Activated naive CD4-positive, alpha-beta T cell treated with anti-CD3 and anti-CD28 coated beads for 36 hours (primary cell): ENCODE data around the gene GRIPAP1. TPM values are rescaled to one million over a fixed set of nuclear protein-coding genes. Genes with fewer than 3 reads are reported as not detected.

Experiments
- CTCF ChIA-PET: fragments of 350-600 bp; sonication (Branson Sonifier 250); formaldehyde crosslinking; loops from one replicate; lab custom pipeline; 2021; ENCODE audit warnings: antibody characterized with exemption; lab: Charles Lee
- DNase-seq: peaks from one replicate; pipeline ENCODE4 v3.0.0-alpha.2; 2020
- H3K27ac Mint-ChIP-seq: one replicate; pipeline ENCODE4 v1.8.0; 2021; ENCODE audit warnings: mild to moderate bottlenecking, mixed read lengths
- H3K27me3 Mint-ChIP-seq: one replicate; pipeline ENCODE4 v1.8.0; 2021; ENCODE audit warnings: low read depth, mixed read lengths
- H3K36me3 Mint-ChIP-seq: one replicate; pipeline ENCODE4 v1.8.0; 2021; ENCODE audit warnings: low read depth, mixed read lengths
- H3K4me1 Mint-ChIP-seq: one replicate; pipeline ENCODE4 v1.8.0; 2021; ENCODE audit warnings: low read depth, mixed read lengths
- H3K4me3 Mint-ChIP-seq: one replicate; pipeline ENCODE4 v1.8.0; 2021; ENCODE audit warnings: mild to moderate bottlenecking, moderate library complexity, mixed read lengths
- H3K9me3 Mint-ChIP-seq: one replicate; pipeline ENCODE4 v1.8.0; 2021; ENCODE audit warnings: mixed read lengths
- intact Hi-C: fragments of 100-400 bp; cut with micrococcal nuclease; formaldehyde crosslinking; loops from one replicate; pipeline ENCODE4 v1.15.1; 2023
- total RNA-seq, 2 experiments: library from RNA; stranded (reverse); gene quantifications; one replicate each; pipeline ENCODE4 v1.2.3, GENCODE V29; 2021

Gene GRIPAP1
- total RNA-seq, 2 experiments from 2014 or later: 64.8 to 73.1 TPM

DNA sequence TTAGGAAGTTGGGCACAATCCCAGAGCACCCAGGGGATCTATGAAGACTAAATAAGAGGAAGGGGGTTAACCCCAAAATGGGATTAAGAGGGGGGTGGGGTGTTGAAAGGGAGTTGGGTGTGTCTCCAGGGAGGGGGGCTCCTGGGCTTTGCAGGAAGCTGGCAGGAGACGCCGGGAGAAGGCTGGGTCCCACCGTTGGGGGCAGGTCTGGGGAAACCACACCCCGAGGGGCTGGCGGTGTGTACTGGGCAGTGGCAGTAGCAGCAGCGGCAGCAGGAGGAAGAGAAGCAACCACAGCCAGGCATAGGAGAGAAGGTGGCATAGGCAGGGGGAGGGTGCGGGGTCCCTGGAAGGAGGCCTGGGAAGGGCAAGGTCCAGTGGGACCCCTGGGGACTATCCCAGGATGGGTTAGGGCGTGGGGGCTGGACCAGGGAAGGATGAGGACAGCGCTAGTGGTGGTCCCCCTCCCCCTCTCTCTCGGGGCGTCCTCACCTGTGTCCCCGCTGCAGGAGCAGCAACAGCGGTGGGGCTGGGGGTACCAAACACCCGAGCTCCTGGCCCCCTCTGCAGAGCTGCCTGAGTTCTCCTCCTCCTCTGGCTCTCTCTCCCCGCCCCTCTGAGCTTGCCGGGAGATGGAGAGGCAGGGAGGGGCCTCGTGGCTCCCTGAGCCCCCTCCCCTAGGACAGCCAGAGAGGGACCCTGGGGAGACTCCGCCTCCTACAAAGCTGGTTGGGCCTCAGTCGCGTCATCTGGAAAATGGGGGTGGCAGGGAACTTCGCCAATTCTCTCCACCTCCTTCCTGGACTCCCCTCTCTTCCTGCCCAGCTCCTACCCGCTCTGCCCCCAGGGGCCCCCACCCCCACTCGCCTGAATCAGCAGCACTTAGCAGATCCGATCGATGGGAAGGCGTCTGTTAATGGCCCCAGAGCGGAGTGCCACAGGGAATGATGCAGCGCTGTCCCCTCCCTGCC, 30.5 kb downstream of the GRIPAP1 start, which contains the start of gene KCND1:
KCND1 (minus strand) TSS at position 596 of the 971 bp plus-strand sequence. CDS start 1,573 bp downstream, outside the sequence.
- H3K4me1 Mint-ChIP-seq: peaks cover 13% of the 10 kb centered on the region
- H3K9me3 Mint-ChIP-seq: no peaks in the 10 kb centered on the region
- peak within 1 kb of the TSS; percentile 42 for H3K4me3 Mint-ChIP-seq
- CTCF ChIA-PET: interaction anchor here (0.9 to 1.6 kb wide), 5 partner anchors 13 to 233 kb away, joined by 3 to 5 read pairs (median 4); partner anchors contain the start of gene GRIPAP1
- intact Hi-C loops: loop anchor here (1.0 kb wide), 1 partner anchor 72 kb away; the partner anchor contains the start of gene TFE3
- DNase-seq: peak; percentile 35
- H3K27ac Mint-ChIP-seq: no peak within 1 kb of the TSS
- H3K27me3 Mint-ChIP-seq: no peaks in the 10 kb centered on the region
- H3K36me3 Mint-ChIP-seq: peaks cover 12% of the 10 kb centered on the region

DNA sequence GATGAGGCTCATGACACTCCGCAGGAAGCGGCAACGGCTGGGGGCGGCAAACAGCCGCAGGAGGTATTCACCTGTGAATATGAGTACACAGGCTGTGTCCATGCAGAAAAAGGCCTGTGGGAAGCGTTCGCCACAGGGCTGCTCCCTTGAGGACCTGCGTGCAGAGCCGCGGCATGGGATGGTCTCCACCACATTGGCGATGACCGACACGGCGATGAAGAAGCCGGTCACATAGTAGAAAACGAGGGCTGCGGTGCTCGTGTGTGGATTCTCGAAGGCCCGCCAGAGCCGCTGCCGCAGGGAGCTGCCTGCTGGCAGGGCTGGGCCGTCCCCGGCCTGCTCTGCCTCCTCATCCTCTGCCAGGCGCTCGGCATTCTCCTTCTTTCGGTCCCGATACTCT, 32.6 kb downstream of the GRIPAP1 start:
- Mint-ChIP-seq H3K36me3 (peaks cover 3% of the 10 kb centered on the region), H3K4me3 (no peak overlapping the region), H3K27ac (no peak overlapping the region), H3K27me3 (no peaks in the 10 kb centered on the region), H3K9me3 (no peaks in the 10 kb centered on the region), H3K4me1 (peaks cover 13% of the 10 kb centered on the region)
- intact Hi-C loops: no loop called here
- no peak for DNase-seq
- CTCF ChIA-PET: no interaction called here

DNA sequence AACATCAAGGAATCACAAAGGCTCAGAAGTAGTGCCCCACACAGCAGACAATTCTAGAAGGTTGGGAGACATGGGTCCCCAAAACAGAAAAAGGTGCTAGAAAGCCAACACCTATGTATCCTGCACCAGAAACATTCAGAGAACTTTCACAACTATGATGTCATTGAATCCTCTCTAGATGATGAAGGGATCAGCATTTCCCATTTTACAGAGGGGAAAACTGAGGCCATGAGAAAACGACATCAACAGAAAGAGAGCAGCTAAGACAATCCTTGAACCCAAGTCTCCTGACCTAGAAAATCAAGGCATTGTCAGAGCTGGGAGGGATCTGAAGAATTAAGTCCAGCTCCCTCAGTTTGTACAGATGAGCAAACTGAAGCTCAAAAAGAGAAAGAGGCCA, 33.7 kb downstream of the GRIPAP1 start:
- H3K36me3 Mint-ChIP-seq: no peaks in the 10 kb centered on the region
- H3K9me3 Mint-ChIP-seq: no peaks in the 10 kb centered on the region
- H3K4me3 Mint-ChIP-seq: no peak overlapping the region
- peaks cover 13% of the 10 kb centered on the region for H3K4me1 Mint-ChIP-seq
- intact Hi-C loops: no loop called here
- CTCF ChIA-PET: interaction anchor here (0.8 kb wide), 1 partner anchor 22 kb away, joined by 3 read pairs; no protein-coding TSS in a partner anchor
- DNase-seq: no peak
- H3K27ac Mint-ChIP-seq: no peak overlapping the region
- no peaks in the 10 kb centered on the region for H3K27me3 Mint-ChIP-seq

DNA sequence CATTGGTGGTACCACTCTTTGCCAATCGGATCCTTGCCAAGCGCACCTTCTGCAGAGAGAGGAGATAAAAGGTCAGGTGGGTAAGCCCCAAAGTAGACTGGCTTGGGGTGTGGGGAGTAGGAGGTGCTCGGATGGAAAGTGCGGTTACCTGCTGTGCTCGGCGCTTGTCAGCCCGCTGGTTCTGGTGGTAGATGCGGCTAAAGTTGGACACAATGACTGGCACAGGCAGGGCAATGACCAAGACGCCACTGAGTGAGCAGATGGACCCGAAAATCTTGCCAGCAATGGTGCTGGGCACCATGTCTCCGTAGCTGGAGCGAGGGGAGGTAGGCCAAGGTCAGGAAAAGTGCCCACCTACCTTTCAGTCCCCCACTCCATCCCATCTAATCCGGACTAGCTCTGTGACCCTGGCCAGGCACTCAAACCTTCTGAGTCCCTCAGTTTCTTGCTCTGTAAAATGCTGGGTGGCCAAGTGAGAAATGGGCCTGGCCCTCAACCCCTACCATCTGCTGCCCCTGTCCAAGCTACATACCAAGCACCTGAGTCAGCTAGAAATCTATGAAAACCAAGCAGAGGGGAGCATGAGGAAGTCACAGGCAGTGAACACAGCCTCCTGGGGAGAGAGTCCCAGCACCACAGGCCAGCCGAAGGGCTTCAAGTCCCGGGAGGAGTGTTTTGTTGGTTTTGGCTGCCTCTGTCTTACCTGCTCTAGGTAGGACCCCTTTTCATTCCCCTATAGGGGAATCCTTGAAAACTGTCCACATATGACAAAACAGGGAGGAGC, 35.1 kb downstream of the GRIPAP1 start:
- CTCF ChIA-PET: no interaction called here
- intact Hi-C loops: loop anchor here (2.0 kb wide), 1 partner anchor 32 kb away; no protein-coding TSS in a partner anchor
- Mint-ChIP-seq H3K36me3 (no peaks in the 10 kb centered on the region), H3K27me3 (no peaks in the 10 kb centered on the region), H3K4me1 (peaks cover 3% of the 10 kb centered on the region), H3K4me3 (no peak overlapping the region), H3K9me3 (no peaks in the 10 kb centered on the region), H3K27ac (no peak overlapping the region)
- no peak for DNase-seq

DNA sequence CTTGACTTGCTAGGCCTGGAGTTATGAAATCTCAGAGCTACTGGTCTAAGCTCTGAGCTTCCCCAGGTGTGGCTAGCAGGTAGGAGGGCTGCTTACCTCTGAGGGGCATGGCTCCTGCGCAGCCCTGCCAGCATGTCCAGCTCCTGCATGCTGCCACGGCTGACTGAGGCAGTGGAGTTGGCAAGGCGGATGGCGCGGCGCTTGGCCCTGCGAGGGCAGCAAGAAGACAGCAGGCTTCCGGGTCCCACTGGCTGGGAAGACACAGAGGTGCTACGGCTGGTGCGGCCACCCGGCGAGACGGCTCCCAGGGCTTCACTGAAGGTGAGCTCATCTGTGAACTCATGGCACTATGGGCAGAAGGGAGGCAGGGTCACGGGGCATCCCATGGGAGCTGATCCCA, 36.1 kb downstream of the GRIPAP1 start:
- no peak for DNase-seq
- H3K27me3 Mint-ChIP-seq: no peaks in the 10 kb centered on the region
- H3K9me3 Mint-ChIP-seq: no peaks in the 10 kb centered on the region
- H3K27ac Mint-ChIP-seq: no peak overlapping the region
- no peaks in the 10 kb centered on the region for H3K36me3 Mint-ChIP-seq
- CTCF ChIA-PET: no interaction called here
- no peak overlapping the region for H3K4me3 Mint-ChIP-seq
- H3K4me1 Mint-ChIP-seq: no peaks in the 10 kb centered on the region
- intact Hi-C loops: loop anchor here (2.0 kb wide), 1 partner anchor 33 kb away; no protein-coding TSS in a partner anchor

DNA sequence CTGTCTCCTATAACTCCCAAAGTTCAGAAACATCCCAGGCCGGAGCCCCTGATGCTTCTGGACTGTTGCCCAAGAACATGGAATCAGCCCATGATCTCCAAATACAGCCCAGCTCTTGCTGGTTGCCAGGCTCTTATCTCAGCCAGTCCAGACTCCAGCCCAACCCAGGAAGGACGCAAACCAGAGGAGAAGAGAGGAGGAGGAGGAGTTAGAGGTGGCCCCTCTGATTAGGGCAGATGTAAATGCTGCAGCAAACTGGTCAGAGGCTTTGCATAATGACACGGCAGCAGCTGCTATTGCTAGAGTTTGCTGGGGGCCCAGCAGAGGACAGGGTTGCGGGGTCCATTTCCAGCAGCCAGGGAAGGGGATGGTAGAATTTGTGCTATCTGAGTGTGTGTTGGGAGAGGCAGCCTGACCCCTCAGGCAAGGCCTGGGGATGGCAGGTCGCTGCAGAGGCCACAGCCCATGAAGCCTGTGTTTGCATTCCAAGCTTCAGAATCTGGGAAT, 40.4 kb downstream of the GRIPAP1 start:
- H3K4me3 Mint-ChIP-seq: no peak overlapping the region
- no peaks in the 10 kb centered on the region for H3K9me3 Mint-ChIP-seq
- intact Hi-C loops: no loop called here
- H3K4me1 Mint-ChIP-seq: peaks cover 12% of the 10 kb centered on the region
- CTCF ChIA-PET: no interaction called here
- DNase-seq: no peak
- no peak overlapping the region for H3K27ac Mint-ChIP-seq
- peaks cover 2% of the 10 kb centered on the region for H3K36me3 Mint-ChIP-seq
- H3K27me3 Mint-ChIP-seq: no peaks in the 10 kb centered on the region

DNA sequence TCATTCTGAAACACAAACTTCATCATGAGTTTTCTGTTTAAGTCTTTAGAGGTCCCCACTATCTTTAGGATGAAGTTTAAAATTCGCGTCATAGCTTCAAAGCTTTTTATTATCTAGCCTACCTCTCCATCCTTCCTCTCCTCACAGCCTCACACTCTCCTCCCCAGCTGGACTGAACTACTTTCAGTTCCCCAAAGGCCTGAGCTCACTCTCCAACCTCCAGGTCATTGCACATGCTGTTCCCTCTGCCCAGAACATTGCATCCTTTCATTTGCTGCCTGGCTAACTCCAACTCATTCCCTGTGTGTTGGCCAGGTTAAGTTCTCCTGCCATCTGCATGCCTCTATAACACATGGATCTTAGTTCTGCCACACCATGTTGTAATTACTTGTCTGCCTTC, 41.8 kb downstream of the GRIPAP1 start:
- H3K9me3 Mint-ChIP-seq: no peaks in the 10 kb centered on the region
- no peaks in the 10 kb centered on the region for H3K27me3 Mint-ChIP-seq
- H3K36me3 Mint-ChIP-seq: peaks cover 10% of the 10 kb centered on the region
- peak overlapping the region; percentile 35 for H3K4me3 Mint-ChIP-seq
- H3K4me1 Mint-ChIP-seq: peaks cover 25% of the 10 kb centered on the region
- CTCF ChIA-PET: no interaction called here
- no peak for DNase-seq
- intact Hi-C loops: no loop called here
- H3K27ac Mint-ChIP-seq: peak overlapping the region; percentile 64

DNA sequence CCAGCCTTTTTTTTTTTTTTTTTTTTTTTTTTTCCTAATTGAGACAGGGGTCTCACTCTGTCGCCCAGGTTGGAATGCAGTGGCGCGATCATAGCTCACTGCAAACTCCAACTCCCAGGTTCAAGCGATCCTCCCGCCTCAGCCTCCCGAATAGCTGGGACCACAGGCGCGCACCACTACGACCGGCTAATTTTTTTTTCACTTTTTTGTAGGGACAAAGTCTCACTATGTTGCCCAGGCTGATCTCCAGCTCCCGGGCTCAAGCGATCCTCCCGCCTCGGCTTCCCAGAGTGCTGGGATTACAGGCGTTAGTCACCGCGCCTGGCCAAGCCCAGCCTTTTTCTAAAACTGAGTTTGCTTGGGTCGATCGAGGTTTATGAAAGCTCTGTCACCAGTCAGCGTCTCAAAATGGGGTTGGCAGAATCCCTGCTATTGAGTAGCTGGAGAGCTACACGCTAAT, 43.4 kb downstream of the GRIPAP1 start:
- DNase-seq: peak; percentile 42
- H3K27me3 Mint-ChIP-seq: no peaks in the 10 kb centered on the region

DNA sequence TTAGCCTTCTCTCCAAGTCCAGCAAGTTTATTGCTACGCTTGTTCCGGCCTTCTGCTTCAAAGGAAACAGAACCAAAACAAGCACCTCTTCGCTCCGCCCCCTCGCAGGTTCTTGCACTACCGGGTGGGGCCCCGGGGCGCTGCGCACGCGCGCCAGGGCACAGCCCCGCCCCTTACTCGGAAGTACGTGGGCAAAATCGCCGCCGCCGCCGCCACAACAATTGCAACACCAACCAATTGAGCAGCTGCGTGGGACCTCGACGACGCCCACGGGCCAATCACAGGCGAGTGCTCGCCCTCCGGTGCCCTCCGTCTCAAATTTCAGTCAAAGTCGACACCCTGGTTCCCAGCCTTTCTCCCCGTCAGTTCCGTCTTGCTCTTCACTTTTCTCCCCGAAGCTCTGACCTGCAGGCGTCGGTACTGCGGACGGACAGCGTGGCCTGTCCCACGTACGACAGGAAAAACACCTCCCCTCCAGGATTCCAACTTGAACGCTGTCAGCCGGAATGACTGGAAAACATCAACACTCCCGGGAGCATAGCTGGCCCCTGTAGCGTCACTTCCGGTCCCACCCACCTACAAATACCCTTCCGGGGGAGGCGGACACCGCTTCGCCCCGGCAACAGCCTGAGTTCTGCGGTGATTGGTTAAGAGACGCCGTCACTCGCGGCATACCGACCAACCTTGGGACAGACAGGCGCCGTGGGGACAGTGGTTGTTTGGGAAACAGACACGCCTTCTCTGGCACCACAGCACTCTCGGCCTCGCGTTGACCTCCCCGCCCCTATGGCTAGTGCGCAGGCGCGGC, 44.0 kb downstream of the GRIPAP1 start:
- H3K4me3 Mint-ChIP-seq: peak overlapping the region; percentile 98
- intact Hi-C loops: loop anchor here (1.0 to 5.0 kb wide), 12 partner anchors 21 to 384 kb away; partner anchors contain the start of genes GPKOW, GRIPAP1, HDAC6 and MAGIX
- peaks cover 13% of the 10 kb centered on the region for H3K36me3 Mint-ChIP-seq
- CTCF ChIA-PET: interaction anchor here (0.6 to 1.1 kb wide), 3 partner anchors 14 to 245 kb away, joined by 3 to 5 read pairs (median 3); partner anchors contain the start of gene KCND1
- peak overlapping the region; percentile 100 for H3K27ac Mint-ChIP-seq
- no peaks in the 10 kb centered on the region for H3K9me3 Mint-ChIP-seq
- peaks cover 47% of the 10 kb centered on the region for H3K4me1 Mint-ChIP-seq
- DNase-seq: peak; percentile 96
- H3K27me3 Mint-ChIP-seq: no peaks in the 10 kb centered on the region

More for the DNA sequence above, 43.4 kb downstream of the GRIPAP1 start:
- H3K4me1 Mint-ChIP-seq: peaks cover 40% of the 10 kb centered on the region
- peak overlapping the region; percentile 98 for H3K4me3 Mint-ChIP-seq
- intact Hi-C loops: loop anchor here (1.0 to 5.0 kb wide), 12 partner anchors 21 to 384 kb away; partner anchors contain the start of genes GPKOW, GRIPAP1, HDAC6 and MAGIX
- no peaks in the 10 kb centered on the region for H3K9me3 Mint-ChIP-seq
- H3K36me3 Mint-ChIP-seq: peaks cover 12% of the 10 kb centered on the region
- CTCF ChIA-PET: interaction anchor here (0.6 to 1.1 kb wide), 3 partner anchors 13 to 246 kb away, joined by 3 to 5 read pairs (median 3); partner anchors contain the start of gene KCND1
- H3K27ac Mint-ChIP-seq: peak overlapping the region; percentile 100

DNA sequence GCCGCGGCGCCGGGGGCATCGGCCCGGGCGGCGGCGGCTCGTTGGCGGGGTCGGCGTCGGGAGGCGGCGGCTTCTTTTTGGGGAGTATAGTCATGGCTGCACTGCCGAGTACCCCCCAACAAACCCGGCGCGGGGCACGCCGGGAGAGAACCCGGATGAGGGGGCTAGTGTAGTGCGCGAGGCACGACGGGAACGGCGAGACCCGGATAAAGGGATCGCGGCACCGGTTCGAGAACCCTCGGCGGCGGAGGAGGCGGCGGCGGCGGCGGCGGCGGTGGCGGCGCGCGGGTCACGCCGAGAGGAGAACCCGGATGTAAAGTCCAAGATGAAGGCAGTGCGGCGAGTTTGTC, 44.6 kb downstream of the GRIPAP1 start, which contains the start of gene OTUD5:
OTUD5 (minus strand) TSS at position 131 of the 350 bp plus-strand sequence; CDS start at position 94, 37 bp downstream.
- Mint-ChIP-seq H3K9me3 (no peaks in the 10 kb centered on the region), H3K4me3 (peak within 1 kb of the TSS; percentile 98), H3K27ac (peak within 1 kb of the TSS; percentile 100), H3K36me3 (peaks cover 13% of the 10 kb centered on the region), H3K4me1 (peaks cover 53% of the 10 kb centered on the region), H3K27me3 (no peaks in the 10 kb centered on the region)
- no peak for DNase-seq
- CTCF ChIA-PET: no interaction called here
- intact Hi-C loops: loop anchor here (5.0 kb wide), 1 partner anchor 205 kb away; the partner anchor contains the start of gene MAGIX
